MM.1S (cell line): Measurements from ENCODE around the gene MVP.

Experiments
- EZH2 ChIP-seq: fragments of 300-600 bp; sonication (generic); optimal IDR thresholded peaks from 2 replicates; pipeline ENCODE3; 2017; ENCODE audit warnings: low read depth, mild to moderate bottlenecking, antibody characterized with exemption, low read length, mixed read lengths
- EZH2phosphoT487 ChIP-seq: fragments of 300-600 bp; sonication (generic); IDR thresholded peaks from 2 replicates; pipeline ENCODE4 v1.6.1; 2018; ENCODE audit warnings: antibody characterized with exemption, low read length
- TF ChIP-seq, protein P1 (sequence below): fragments of 300-600 bp; sonication (generic); IDR thresholded peaks from 2 replicates; pipeline ENCODE4 v1.5.1; 2016; ENCODE audit warnings: antibody characterized with exemption, low read length, mixed read lengths

- TF ChIP-seq EZH2phosphoT487 (no peak), EZH2 (no peak)
- TF ChIP-seq, protein P1, sequence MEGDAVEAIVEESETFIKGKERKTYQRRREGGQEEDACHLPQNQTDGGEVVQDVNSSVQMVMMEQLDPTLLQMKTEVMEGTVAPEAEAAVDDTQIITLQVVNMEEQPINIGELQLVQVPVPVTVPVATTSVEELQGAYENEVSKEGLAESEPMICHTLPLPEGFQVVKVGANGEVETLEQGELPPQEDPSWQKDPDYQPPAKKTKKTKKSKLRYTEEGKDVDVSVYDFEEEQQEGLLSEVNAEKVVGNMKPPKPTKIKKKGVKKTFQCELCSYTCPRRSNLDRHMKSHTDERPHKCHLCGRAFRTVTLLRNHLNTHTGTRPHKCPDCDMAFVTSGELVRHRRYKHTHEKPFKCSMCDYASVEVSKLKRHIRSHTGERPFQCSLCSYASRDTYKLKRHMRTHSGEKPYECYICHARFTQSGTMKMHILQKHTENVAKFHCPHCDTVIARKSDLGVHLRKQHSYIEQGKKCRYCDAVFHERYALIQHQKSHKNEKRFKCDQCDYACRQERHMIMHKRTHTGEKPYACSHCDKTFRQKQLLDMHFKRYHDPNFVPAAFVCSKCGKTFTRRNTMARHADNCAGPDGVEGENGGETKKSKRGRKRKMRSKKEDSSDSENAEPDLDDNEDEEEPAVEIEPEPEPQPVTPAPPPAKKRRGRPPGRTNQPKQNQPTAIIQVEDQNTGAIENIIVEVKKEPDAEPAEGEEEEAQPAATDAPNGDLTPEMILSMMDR = no peak
These were observed 44.4 kb upstream of the MVP start for GRCh38 chr16:29775742-29776408.
